ENCODE measurements around the gene ATP2C1. TPM values are rescaled to one million over a fixed set of nuclear protein-coding genes. Genes with fewer than 3 reads are reported as not detected.

Gene ATP2C1
- total RNA-seq, 1 experiment from 2014 or later, result 34.0 TPM

GRCh38 chr3:131004603-131005002 is 110.7 kb downstream of the ATP2C1 start:
- POLR2A ChIA-PET (ENCODE audit: unreplicated experiment), result interaction anchor here (0.5 kb wide), 1 partner anchor 123 kb away, joined by 3 read pairs; no protein-coding TSS in a partner anchor

GRCh38 chr3:131007256-131007655 is 113.4 kb downstream of the ATP2C1 start:
- TF ChIP-seq CTCF (conservative IDR thresholded peaks at IDR 0.05; ENCODE audit: low read depth, low read length) (no peak), EZH2 (IDR thresholded peaks at IDR 0.05; ENCODE audit: low read length, unreplicated experiment) (no peak), EZH2phosphoT487 (IDR thresholded peaks at IDR 0.05; ENCODE audit: borderline replicate concordance, low read length) (no peak)
- Histone ChIP-seq H3K4me1 (ENCODE audit: insufficient read depth, low read length) (no peaks in the 10 kb centered on the region), H2AFZ (ENCODE audit: low read length) (no peak overlapping the region), H3F3A (ENCODE audit: low read length, unreplicated experiment) (no peaks in the 10 kb centered on the region), H4K20me1 (ENCODE audit: low read length) (no peaks in the 10 kb centered on the region), H3K9me2 (replicated peaks; ENCODE audit: low read length) (no peaks in the 10 kb centered on the region), H3K36me3 (ENCODE audit: low read depth, low read length) (no peaks in the 10 kb centered on the region), H3K27me3 (ENCODE audit: low read length) (no peaks in the 10 kb centered on the region), H3K9me3 (ENCODE audit: low read length) (no peaks in the 10 kb centered on the region), H3K4me2 (ENCODE audit: low read length) (no peak overlapping the region), H3K27ac (ENCODE audit: low read length) (no peak overlapping the region), H3K9ac (ENCODE audit: low read length) (no peak overlapping the region), H3K79me2 (ENCODE audit: low read length) (no peaks in the 10 kb centered on the region), H3K4me3 (ENCODE audit: low read length) (no peak overlapping the region)
- DNase-seq (no peak), ATAC-seq (no peak)
- BruUV-seq (replicated peaks), result no TSS peak
- ChIA-PET POLR2A (ENCODE audit: unreplicated experiment) (interaction anchor here (0.6 kb wide), 1 partner anchor 113 kb away, joined by 3 read pairs; the partner anchor contains the start of gene ATP2C1), CTCF (no interaction called here)
- intact Hi-C loops (cut with micrococcal nuclease), result no loop called here

More at GRCh38 chr3:131004603-131005002, 110.7 kb downstream of the ATP2C1 start:
- H3F3A ChIP-seq (ENCODE audit: low read length, unreplicated experiment), result no peaks in the 10 kb centered on the region
- H3K79me2 ChIP-seq (ENCODE audit: low read length), result no peaks in the 10 kb centered on the region
- no peak overlapping the region for H2AFZ ChIP-seq (ENCODE audit: low read length)
- no peak overlapping the region for H3K4me2 ChIP-seq (ENCODE audit: low read length)
- H3K9me3 ChIP-seq (ENCODE audit: low read length), result no peaks in the 10 kb centered on the region
- DNase-seq, result no peak
- H3K4me3 ChIP-seq (ENCODE audit: low read length), result no peak overlapping the region
- TF ChIP-seq CTCF (conservative IDR thresholded peaks at IDR 0.05; ENCODE audit: low read depth, low read length), result no peak
- no peak for TF ChIP-seq EZH2phosphoT487 (IDR thresholded peaks at IDR 0.05; ENCODE audit: borderline replicate concordance, low read length)
- no peak for TF ChIP-seq EZH2 (IDR thresholded peaks at IDR 0.05; ENCODE audit: low read length, unreplicated experiment)
- intact Hi-C loops (cut with micrococcal nuclease), result no loop called here
- no peak overlapping the region for H3K27ac ChIP-seq (ENCODE audit: low read length)
- ATAC-seq, result no peak
- BruUV-seq (replicated peaks), result no TSS peak
- H3K36me3 ChIP-seq (ENCODE audit: low read depth, low read length), result 0 out of 2 replicates have a peak, but pooled peaks cover 5% of the 10 kb centered on the region
- no peaks in the 10 kb centered on the region for H3K9me2 ChIP-seq (replicated peaks; ENCODE audit: low read length)
- no peaks in the 10 kb centered on the region for H3K27me3 ChIP-seq (ENCODE audit: low read length)
- no peak overlapping the region for H3K9ac ChIP-seq (ENCODE audit: low read length)
- CTCF ChIA-PET, result no interaction called here
- no peaks in the 10 kb centered on the region for H4K20me1 ChIP-seq (ENCODE audit: low read length)
- no peaks in the 10 kb centered on the region for H3K4me1 ChIP-seq (ENCODE audit: insufficient read depth, low read length)

GRCh38 chr3:131007782-131008181 is 113.9 kb downstream of the ATP2C1 start:
- Histone ChIP-seq H3K9me2 (replicated peaks; ENCODE audit: low read length) (no peaks in the 10 kb centered on the region), H3K79me2 (ENCODE audit: low read length) (no peaks in the 10 kb centered on the region), H2AFZ (ENCODE audit: low read length) (no peak overlapping the region), H3K4me1 (ENCODE audit: insufficient read depth, low read length) (no peaks in the 10 kb centered on the region), H3K27ac (ENCODE audit: low read length) (no peak overlapping the region), H3K27me3 (ENCODE audit: low read length) (no peaks in the 10 kb centered on the region), H3K36me3 (ENCODE audit: low read depth, low read length) (no peaks in the 10 kb centered on the region; the same call in 1 of the 2 replicates), H3K4me2 (ENCODE audit: low read length) (no peak overlapping the region), H3K4me3 (ENCODE audit: low read length) (no peak overlapping the region), H3K9me3 (ENCODE audit: low read length) (no peaks in the 10 kb centered on the region), H4K20me1 (ENCODE audit: low read length) (no peaks in the 10 kb centered on the region), H3F3A (ENCODE audit: low read length, unreplicated experiment) (no peaks in the 10 kb centered on the region), H3K9ac (ENCODE audit: low read length) (no peak overlapping the region)
- DNase-seq (no peak), ATAC-seq (no peak)
- ChIA-PET POLR2A (ENCODE audit: unreplicated experiment) (interaction anchor here (0.7 kb wide), 1 partner anchor 114 kb away, joined by 6 read pairs; the partner anchor contains the start of gene ATP2C1), CTCF (no interaction called here)
- intact Hi-C loops (cut with micrococcal nuclease), result no loop called here
- TF ChIP-seq EZH2 (IDR thresholded peaks at IDR 0.05; ENCODE audit: low read length, unreplicated experiment) (no peak), EZH2phosphoT487 (IDR thresholded peaks at IDR 0.05; ENCODE audit: borderline replicate concordance, low read length) (no peak), CTCF (conservative IDR thresholded peaks at IDR 0.05; ENCODE audit: low read depth, low read length) (no peak)
- BruUV-seq (replicated peaks), result no TSS peak

All from PC-3 (cell line).